ENCODE measurements around the gene CREBBP. TPM values are rescaled to one million over a fixed set of nuclear protein-coding genes. Genes with fewer than 3 reads are reported as not detected.

Gene CREBBP
- total RNA-seq, 4 donors from 2014 or later = 58.5 to 146 (median 65.6) TPM

- H3K9me3 ChIP-seq = no peaks in the 10 kb centered on the region
- TF ChIP-seq, protein P1, sequence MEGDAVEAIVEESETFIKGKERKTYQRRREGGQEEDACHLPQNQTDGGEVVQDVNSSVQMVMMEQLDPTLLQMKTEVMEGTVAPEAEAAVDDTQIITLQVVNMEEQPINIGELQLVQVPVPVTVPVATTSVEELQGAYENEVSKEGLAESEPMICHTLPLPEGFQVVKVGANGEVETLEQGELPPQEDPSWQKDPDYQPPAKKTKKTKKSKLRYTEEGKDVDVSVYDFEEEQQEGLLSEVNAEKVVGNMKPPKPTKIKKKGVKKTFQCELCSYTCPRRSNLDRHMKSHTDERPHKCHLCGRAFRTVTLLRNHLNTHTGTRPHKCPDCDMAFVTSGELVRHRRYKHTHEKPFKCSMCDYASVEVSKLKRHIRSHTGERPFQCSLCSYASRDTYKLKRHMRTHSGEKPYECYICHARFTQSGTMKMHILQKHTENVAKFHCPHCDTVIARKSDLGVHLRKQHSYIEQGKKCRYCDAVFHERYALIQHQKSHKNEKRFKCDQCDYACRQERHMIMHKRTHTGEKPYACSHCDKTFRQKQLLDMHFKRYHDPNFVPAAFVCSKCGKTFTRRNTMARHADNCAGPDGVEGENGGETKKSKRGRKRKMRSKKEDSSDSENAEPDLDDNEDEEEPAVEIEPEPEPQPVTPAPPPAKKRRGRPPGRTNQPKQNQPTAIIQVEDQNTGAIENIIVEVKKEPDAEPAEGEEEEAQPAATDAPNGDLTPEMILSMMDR (IDR thresholded peaks at IDR 0.05) = no peak
- no peak for TF ChIP-seq POLR2A (IDR thresholded peaks at IDR 0.05)
- H3K4me3 ChIP-seq = no peak overlapping the region
- H3K4me1 ChIP-seq = no peaks in the 10 kb centered on the region
- H3K27ac ChIP-seq = no peak overlapping the region
- intact Hi-C loops (cut with DNase I; ENCODE audit: low total_unique reads) = no loop called here
- H3K36me3 ChIP-seq = no peaks in the 10 kb centered on the region
- H3K27me3 ChIP-seq = no peaks in the 10 kb centered on the region
- DNase-seq = no peak
Observed at GRCh38 chr16:3754081-3754703, 126.3 kb downstream of the CREBBP start.

GRCh38 chr16:3752984-3753383 is 127.5 kb downstream of the CREBBP start:
- Histone ChIP-seq H3K9me3 (no peaks in the 10 kb centered on the region), H3K4me3 (no peak overlapping the region), H3K27me3 (no peaks in the 10 kb centered on the region), H3K36me3 (no peaks in the 10 kb centered on the region), H3K4me1 (no peaks in the 10 kb centered on the region), H3K27ac (no peak overlapping the region)
- no peak for TF ChIP-seq POLR2A (IDR thresholded peaks at IDR 0.05)
- TF ChIP-seq, protein P1 (IDR thresholded peaks at IDR 0.05) = no peak
- intact Hi-C loops (cut with DNase I; ENCODE audit: low total_unique reads) = no loop called here
- DNase-seq = no peak

GRCh38 chr16:3751878-3752277 is 128.6 kb downstream of the CREBBP start:
- H3K36me3 ChIP-seq = no peaks in the 10 kb centered on the region
- intact Hi-C loops (cut with DNase I; ENCODE audit: low total_unique reads) = no loop called here
- no peak overlapping the region for H3K4me3 ChIP-seq
- H3K27ac ChIP-seq = no peak overlapping the region
- H3K4me1 ChIP-seq = no peaks in the 10 kb centered on the region
- H3K9me3 ChIP-seq = no peaks in the 10 kb centered on the region
- DNase-seq = no peak
- TF ChIP-seq POLR2A (IDR thresholded peaks at IDR 0.05) = no peak
- TF ChIP-seq, protein P1 (IDR thresholded peaks at IDR 0.05) = no peak
- H3K27me3 ChIP-seq = no peaks in the 10 kb centered on the region

GRCh38 chr16:3748307-3748706 is 132.2 kb downstream of the CREBBP start:
- TF ChIP-seq POLR2A (IDR thresholded peaks at IDR 0.05) = no peak
- TF ChIP-seq, protein P1 (IDR thresholded peaks at IDR 0.05) = no peak
- Histone ChIP-seq H3K9me3 (no peaks in the 10 kb centered on the region), H3K27me3 (no peaks in the 10 kb centered on the region), H3K27ac (no peak overlapping the region), H3K4me3 (no peak overlapping the region), H3K36me3 (no peaks in the 10 kb centered on the region), H3K4me1 (no peaks in the 10 kb centered on the region)
- DNase-seq = no peak
- intact Hi-C loops (cut with DNase I; ENCODE audit: low total_unique reads) = no loop called here

DNA sequence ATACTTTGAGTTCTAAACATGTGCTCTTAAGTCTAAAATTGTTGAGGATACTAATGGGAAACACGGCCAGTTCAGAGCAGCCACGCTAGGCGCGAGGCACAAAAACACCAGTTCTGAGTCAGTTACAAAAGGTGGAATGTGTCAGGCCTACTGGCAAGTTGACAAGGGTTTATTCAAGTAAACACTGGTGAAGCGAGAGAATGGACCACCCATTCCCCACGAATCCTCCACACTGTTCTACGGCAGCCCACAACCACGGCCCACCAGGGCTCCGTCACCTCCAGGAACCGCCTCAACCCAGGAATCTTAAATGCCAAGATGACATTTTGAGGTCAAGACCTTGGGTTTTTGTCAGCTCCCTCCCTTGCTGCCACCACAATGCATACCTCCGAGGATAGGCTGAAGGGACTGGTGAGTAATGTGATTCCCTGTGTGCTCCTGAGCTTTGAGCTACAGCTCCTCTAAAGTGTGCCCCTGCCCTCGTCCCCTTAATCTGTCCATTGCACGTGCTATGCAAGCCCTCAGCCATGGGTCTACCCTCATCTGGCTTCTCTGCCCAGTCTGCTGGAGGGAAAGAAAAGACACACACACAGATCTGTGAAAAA is 134.7 kb downstream of the CREBBP start:
- TF ChIP-seq, protein P1 (IDR thresholded peaks at IDR 0.05) = no peak
- TF ChIP-seq POLR2A (IDR thresholded peaks at IDR 0.05) = no peak
- Histone ChIP-seq H3K4me1 (no peaks in the 10 kb centered on the region), H3K27ac (no peak overlapping the region), H3K9me3 (no peaks in the 10 kb centered on the region), H3K4me3 (no peak overlapping the region), H3K36me3 (no peaks in the 10 kb centered on the region), H3K27me3 (no peaks in the 10 kb centered on the region)
- intact Hi-C loops (cut with DNase I; ENCODE audit: low total_unique reads) = no loop called here
- DNase-seq = no peak
